ENCODE measurements around the gene RGS7.

RGS7 gene

DNA sequence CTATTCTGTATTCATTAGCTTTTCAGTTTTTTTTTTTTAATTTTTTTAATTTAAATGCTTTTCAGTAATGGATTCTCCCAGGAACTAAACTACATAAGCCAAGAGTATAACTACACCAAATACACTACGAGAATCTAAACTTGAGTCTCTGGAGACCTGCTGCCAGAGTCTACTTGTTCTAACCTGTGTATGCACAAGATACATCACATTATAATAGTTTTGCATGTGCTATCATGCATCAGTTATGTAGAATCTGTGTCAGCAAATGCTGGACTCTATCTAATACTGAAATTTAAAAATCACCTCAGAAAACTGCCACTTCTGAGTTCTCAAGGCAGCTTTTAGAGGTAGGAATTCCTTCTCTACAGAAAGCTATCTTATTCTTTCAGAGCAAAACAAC, 598.7 kb downstream of the RGS7 start:
- in situ Hi-C loops (cut with HindIII; ENCODE audit: low sequenced_read_pairs): no loop called here

DNA sequence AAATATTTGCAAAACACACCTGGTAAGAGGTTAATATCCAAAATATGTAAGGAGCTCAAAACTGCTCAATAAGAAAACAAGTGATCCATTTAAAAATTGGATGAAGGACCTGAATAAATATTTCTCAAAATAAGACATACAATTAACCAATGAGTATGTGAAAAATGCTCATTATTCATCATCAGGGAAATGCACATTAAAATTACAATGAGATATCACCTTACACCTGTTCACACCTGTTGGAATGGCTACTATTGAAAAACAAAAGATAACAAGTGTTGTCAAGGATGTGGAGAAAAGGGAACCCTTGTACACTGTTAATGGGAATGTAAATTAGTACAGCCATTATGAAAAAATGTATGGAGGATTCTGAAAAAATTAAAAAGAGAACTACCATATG, 609.1 kb downstream of the RGS7 start:
- in situ Hi-C loops (cut with HindIII; ENCODE audit: low sequenced_read_pairs): no loop called here

DNA sequence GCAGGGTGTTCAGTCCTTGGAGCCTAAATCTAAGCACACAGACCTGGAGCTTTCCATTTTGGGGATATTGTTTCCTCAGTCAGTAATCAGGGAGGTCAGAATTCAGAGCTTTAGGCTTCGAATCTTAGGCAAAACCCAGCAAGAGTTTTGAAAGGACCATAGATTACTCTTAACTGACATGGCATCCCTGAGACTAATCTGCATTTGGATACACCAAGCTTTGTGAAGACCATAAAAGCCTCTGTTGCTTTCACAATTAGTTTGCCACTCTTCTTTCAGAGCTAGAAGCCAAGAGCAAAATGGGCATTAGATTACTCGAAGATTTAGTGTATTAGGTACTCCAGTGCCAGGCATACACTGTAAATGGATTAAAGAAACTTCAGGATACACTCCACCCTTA, 613.3 kb downstream of the RGS7 start:
- in situ Hi-C loops (cut with HindIII; ENCODE audit: low sequenced_read_pairs): no loop called here

DNA sequence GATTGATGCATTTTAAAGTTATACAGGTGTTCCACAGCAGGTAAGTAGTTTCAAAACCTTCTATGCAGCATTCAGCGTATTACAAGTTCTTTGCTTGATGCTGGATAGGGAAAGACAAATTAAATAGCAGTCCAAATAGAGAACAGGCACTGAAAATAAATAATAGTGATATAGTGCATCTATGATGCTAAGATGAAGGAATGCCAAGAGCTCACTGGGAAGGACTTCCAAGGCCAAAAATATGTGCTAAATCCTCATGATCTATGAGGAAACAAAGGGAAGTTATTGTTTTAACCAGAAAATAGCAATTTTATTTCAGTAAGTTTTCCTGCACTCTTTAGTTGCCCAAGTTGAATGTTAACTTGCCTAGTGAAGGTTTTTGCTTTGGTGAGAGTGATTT, 617.3 kb downstream of the RGS7 start:
- in situ Hi-C loops (cut with HindIII; ENCODE audit: low sequenced_read_pairs): no loop called here

DNA sequence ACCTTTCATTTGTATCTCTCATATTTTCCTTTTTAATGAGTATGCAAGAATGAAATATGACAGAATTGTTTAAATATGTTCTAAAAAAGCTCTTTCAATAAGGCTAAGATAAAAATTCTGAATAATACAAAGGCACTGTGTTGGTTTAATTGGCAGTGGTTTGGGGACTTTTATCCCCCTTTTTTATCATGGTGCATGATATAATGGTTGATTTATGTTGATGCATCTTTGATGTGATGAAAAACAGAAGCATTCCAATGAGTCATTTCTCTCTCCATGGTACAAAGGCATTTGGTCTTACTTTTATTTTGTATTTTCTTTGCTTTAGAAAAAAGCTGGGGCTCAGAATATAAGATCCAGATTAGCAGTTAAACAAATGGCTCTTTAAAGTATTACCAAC, 617.9 kb downstream of the RGS7 start:
- in situ Hi-C loops (cut with HindIII; ENCODE audit: low sequenced_read_pairs): no loop called here

DNA sequence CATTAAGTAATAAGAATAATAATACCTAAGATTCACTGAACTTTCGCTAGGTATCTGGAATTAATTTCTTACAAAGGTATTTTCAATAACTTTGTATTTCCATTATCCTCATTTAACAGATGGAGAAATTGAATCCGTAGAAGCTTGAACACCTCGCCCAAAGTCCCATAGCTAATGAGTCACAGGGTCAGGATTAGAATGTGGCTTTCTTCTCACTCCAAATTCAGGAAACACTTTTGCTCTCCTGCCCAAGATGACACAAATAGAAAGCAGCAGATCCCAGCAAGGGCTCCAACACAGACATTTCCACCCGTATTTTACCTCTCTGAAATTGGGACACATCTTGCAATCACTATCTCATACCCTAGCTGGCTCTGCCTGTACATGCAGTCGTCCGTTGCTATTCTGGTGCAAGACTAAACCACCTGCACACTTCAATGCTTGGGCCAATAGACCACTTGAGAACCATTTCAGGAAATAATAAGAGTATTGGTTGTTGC, 619.2 kb downstream of the RGS7 start:
- in situ Hi-C loops (cut with HindIII; ENCODE audit: low sequenced_read_pairs): no loop called here

DNA sequence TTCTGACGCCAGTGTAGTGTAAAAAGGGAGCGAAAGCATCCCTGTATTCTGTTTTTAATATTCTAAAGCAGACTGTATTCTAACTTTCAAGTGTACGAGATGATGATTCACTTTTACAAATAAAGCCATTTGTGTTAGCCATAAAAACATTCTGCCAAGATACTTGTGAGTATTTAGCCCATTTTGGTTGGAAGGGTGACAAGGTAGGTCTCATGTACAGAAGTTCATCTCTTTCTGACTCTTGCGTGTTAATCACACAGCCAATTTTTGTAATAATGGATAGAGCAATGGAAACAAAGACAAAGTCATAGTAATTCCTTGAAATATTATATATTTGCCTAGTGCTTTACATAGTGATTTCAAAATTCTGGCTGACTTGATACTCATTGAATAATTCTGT, 619.7 kb downstream of the RGS7 start:
- in situ Hi-C loops (cut with HindIII; ENCODE audit: low sequenced_read_pairs): no loop called here

DNA sequence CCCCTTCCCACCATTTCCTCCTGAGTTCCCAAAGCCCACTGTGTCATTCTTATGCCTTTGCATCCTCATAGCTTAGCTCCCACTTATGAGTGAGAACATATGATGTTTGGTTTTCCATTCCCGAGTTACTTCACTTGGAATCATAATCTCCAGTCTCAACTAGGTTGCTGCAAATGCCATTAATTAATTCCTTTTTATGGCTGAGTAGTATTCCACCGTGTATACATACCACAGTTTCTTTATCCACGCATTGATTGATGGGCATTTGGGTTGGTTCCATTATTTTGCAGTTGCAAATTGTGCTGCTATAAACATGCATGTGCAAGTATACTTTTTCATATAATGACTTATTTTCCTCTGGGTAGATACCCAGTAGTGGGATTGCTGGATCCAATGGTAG, 622.3 kb downstream of the RGS7 start:
- in situ Hi-C loops (cut with HindIII; ENCODE audit: low sequenced_read_pairs): loop anchor here (5.0 kb wide), 1 partner anchor 43 kb away; no protein-coding TSS in a partner anchor

DNA sequence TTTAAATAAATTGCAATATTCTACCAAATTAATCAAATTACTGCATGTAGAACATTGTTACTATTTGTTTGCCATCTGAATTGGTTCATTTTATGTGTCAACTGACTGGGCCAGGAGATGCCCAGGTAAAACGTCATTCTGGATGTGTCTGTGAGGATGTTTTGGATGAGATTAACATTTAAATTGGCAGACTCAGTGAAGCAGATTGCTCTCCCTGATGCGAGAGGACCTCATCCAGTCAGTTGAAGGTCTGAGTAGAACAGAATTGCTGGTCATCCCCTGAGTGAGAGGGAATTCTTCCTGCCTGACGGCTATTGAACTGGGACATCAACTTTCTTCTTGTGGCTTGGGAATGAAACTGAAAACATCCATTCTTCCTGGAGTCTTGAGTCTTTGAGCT, 623.0 kb downstream of the RGS7 start:
- in situ Hi-C loops (cut with HindIII; ENCODE audit: low sequenced_read_pairs): loop anchor here (5.0 kb wide), 1 partner anchor 43 kb away; no protein-coding TSS in a partner anchor

DNA sequence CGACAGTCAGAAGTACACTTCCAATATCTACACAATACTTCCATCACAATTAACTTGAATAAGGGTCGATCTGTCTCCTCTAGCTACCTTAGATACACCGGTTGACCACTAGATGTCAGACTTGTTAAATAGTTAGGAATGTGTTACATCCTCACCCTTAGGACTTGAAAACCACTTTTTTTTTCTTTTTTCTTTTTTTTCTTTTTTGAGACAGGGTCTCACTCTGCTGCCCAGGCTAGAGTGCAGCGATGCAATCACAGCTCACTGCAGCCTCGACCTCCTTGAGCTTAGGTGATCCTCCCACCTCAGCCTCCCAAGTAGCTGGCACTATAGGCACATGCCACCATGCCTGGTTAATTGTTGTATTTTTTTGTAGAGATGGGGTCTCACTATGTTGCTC, 624.6 kb downstream of the RGS7 start:
- in situ Hi-C loops (cut with HindIII; ENCODE audit: low sequenced_read_pairs): loop anchor here (5.0 kb wide), 1 partner anchor 45 kb away; no protein-coding TSS in a partner anchor

Measured in endothelial cell of hepatic sinusoid (primary cell).